Right atrium auricular region (tissue), 2 donors: ENCODE data around the gene GAST. TPM values are rescaled to one million over a fixed set of nuclear protein-coding genes. Genes with fewer than 3 reads are reported as not detected.

ENCODE experiments used
- DNase-seq: peaks from one replicate; pipeline ENCODE4 v3.0.0-alpha.2; 2019; ENCODE audit warnings: low spot score
- H3K27ac ChIP-seq, 2 donors: fragments of 200-600 bp; sonication (generic); 1 replicate in 1 of 2; 2 replicates in 1 of 2; pipeline ENCODE4 v1.5.1; 2016 to 2019
- H3K27me3 ChIP-seq, 2 donors: fragments of 200-600 bp; sonication (generic); one replicate each; pipeline versions ENCODE4 v1.5.1 to v1.6.0; 2017 to 2019
- H3K36me3 ChIP-seq: fragments of 200-600 bp; sonication (generic); one replicate; pipeline ENCODE4 v1.5.1; 2016
- H3K4me1 ChIP-seq, 2 donors: fragments of 200-600 bp; sonication (generic); one replicate each; pipeline versions ENCODE4 v1.5.1 to v1.6.0; 2017 to 2019
- H3K4me3 ChIP-seq, 2 donors: fragments of 200-600 bp; sonication (generic); 1 replicate in 1 of 2; 2 replicates in 1 of 2; pipeline ENCODE4 v1.5.1; 2017 to 2019; ENCODE audit warnings: mild to moderate bottlenecking in 1 of 2, moderate library complexity in 1 of 2
- H3K9me3 ChIP-seq, 2 donors: fragments of 200-600 bp; sonication (generic); one replicate each; pipeline ENCODE4 v1.5.1; 2019
- CTCF ChIP-seq, 2 donors: fragments of 200-600 bp; sonication (generic); IDR thresholded peaks; one replicate each; pipeline ENCODE4 v1.5.1; 2019; ENCODE audit warnings: antibody characterized with exemption in 2 of 2
- total RNA-seq, 2 donors: library from RNA; depleted of rRNA; stranded (reverse); fragments of >200 nt; gene quantifications; one replicate each; pipeline ENCODE4 v1.1.0, GENCODE V29; 2016

Gene GAST
- total RNA-seq, 2 donors from 2014 or later, result not detected

- Histone ChIP-seq H3K27me3 (peaks cover 9 to 17% of the 10 kb centered on the region in 2 donors), H3K27ac (no peak overlapping the region), H3K4me3 (no peak overlapping the region), H3K4me1 (peaks cover 0 to 23% of the 10 kb centered on the region in 2 donors), H3K9me3 (no peaks in the 10 kb centered on the region), H3K36me3 (no peaks in the 10 kb centered on the region)
- no peak for TF ChIP-seq CTCF (IDR thresholded peaks at IDR 0.05)
- DNase-seq, result no peak
Observed at GRCh38 chr17:41735744-41736143, 23.6 kb downstream of the GAST start.

- DNase-seq, result no peak
- H3K9me3 ChIP-seq, result no peaks in the 10 kb centered on the region
- H3K36me3 ChIP-seq, result no peaks in the 10 kb centered on the region
- TF ChIP-seq CTCF (IDR thresholded peaks at IDR 0.05), result no peak
- peaks cover 9 to 17% of the 10 kb centered on the region in 2 donors for H3K27me3 ChIP-seq
- H3K4me3 ChIP-seq, result no peak overlapping the region
- H3K4me1 ChIP-seq, result peaks cover 0 to 23% of the 10 kb centered on the region in 2 donors
- no peak overlapping the region for H3K27ac ChIP-seq
Observed at GRCh38 chr17:41736983-41737679, 25.0 kb downstream of the GAST start.

- TF ChIP-seq CTCF (IDR thresholded peaks at IDR 0.05), result no peak
- Histone ChIP-seq H3K9me3 (no peaks in the 10 kb centered on the region), H3K4me1 (peaks cover 0 to 23% of the 10 kb centered on the region in 2 donors), H3K4me3 (no peak overlapping the region), H3K27me3 (peaks cover 9 to 17% of the 10 kb centered on the region in 2 donors), H3K36me3 (no peaks in the 10 kb centered on the region), H3K27ac (no peak overlapping the region)
- no peak for DNase-seq
Observed at GRCh38 chr17:41737680-41738023, 25.5 kb downstream of the GAST start.

GRCh38 chr17:41738077-41738800, 26.1 kb downstream of the GAST start:
- H3K27ac ChIP-seq, result no peak overlapping the region
- no peaks in the 10 kb centered on the region for H3K36me3 ChIP-seq
- H3K4me1 ChIP-seq, result peaks cover 0 to 23% of the 10 kb centered on the region in 2 donors
- H3K4me3 ChIP-seq, result no peak overlapping the region
- peak; percentile 87 for DNase-seq
- H3K27me3 ChIP-seq, result peaks cover 8 to 17% of the 10 kb centered on the region in 2 donors
- peak; percentile 96 to 99 for TF ChIP-seq CTCF (IDR thresholded peaks at IDR 0.05)
- H3K9me3 ChIP-seq, result no peaks in the 10 kb centered on the region

- no peaks in the 10 kb centered on the region for H3K36me3 ChIP-seq
- H3K4me3 ChIP-seq, result no peak overlapping the region
- peaks cover 3 to 17% of the 10 kb centered on the region in 2 donors for H3K27me3 ChIP-seq
- peaks cover 0 to 20% of the 10 kb centered on the region in 2 donors for H3K4me1 ChIP-seq
- DNase-seq, result no peak
- no peak overlapping the region for H3K27ac ChIP-seq
- no peak for TF ChIP-seq CTCF (IDR thresholded peaks at IDR 0.05)
- H3K9me3 ChIP-seq, result no peaks in the 10 kb centered on the region
Observed at GRCh38 chr17:41738801-41739112, 26.6 kb downstream of the GAST start.
